Loucy (cell line): ENCODE data around the gene HSH2D.

Experiments
- EZH2phosphoT487 ChIP-seq: fragments of 200-600 bp; IDR thresholded peaks from 2 replicates; pipeline ENCODE4 v1.6.1; 2018; ENCODE audit warnings: antibody characterized with exemption, mild to moderate bottlenecking, moderate library complexity, borderline replicate concordance
- TF ChIP-seq, protein P1 (sequence below): fragments of 200-600 bp; sonication (generic); conservative IDR thresholded peaks from 2 replicates; pipeline ENCODE4 v1.5.1; 2014; ENCODE audit warnings: mild to moderate bottlenecking, antibody characterized with exemption, low read length

DNA sequence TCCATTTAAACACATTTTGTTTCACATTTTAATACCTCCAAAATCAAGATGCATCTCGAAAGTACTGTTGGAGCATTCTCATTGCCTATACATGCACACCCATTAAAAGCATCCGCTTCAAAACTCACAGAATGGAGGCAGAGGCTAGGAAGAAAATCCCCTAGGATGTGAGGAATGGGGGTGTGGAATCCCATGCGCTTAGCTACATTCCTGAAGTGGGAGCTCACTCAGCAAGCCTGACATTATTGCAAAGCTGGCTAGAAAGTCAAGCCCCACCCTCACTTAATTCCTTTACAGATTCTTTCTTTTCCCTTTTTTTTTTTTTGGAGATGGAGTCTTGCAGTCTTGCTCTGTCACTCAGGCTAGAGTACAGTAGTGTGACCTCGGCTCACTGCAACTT is 37.1 kb downstream of the HSH2D start:
- TF ChIP-seq, protein P1, sequence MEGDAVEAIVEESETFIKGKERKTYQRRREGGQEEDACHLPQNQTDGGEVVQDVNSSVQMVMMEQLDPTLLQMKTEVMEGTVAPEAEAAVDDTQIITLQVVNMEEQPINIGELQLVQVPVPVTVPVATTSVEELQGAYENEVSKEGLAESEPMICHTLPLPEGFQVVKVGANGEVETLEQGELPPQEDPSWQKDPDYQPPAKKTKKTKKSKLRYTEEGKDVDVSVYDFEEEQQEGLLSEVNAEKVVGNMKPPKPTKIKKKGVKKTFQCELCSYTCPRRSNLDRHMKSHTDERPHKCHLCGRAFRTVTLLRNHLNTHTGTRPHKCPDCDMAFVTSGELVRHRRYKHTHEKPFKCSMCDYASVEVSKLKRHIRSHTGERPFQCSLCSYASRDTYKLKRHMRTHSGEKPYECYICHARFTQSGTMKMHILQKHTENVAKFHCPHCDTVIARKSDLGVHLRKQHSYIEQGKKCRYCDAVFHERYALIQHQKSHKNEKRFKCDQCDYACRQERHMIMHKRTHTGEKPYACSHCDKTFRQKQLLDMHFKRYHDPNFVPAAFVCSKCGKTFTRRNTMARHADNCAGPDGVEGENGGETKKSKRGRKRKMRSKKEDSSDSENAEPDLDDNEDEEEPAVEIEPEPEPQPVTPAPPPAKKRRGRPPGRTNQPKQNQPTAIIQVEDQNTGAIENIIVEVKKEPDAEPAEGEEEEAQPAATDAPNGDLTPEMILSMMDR: no peak
- TF ChIP-seq EZH2phosphoT487: no peak
